Measurements from ENCODE around the gene RAI1.

GRCh38 chr17:17736205-17737183 is 55.2 kb downstream of the RAI1 start:
- TF ChIP-seq CTCF (tag by site-specific recombination; IDR thresholded peaks at IDR 0.05) = no peak
- TF ChIP-seq MEIS1 (CRISPR knock-in tag; IDR thresholded peaks at IDR 0.05; ENCODE audit: borderline replicate concordance) = no peak
- no peak for TF ChIP-seq ZNF10 (tag by site-specific recombination; IDR thresholded peaks at IDR 0.05)
- TF ChIP-seq ZBTB7A (tag by site-specific recombination; IDR thresholded peaks at IDR 0.05; ENCODE audit: low read depth) = no peak
- TF ChIP-seq ZNF558 (tag by site-specific recombination; IDR thresholded peaks at IDR 0.05) = no peak
- TF ChIP-seq ZFP69B (tag by site-specific recombination; IDR thresholded peaks at IDR 0.05) = no peak
- TF ChIP-seq ZNF324 (tag by site-specific recombination; IDR thresholded peaks at IDR 0.05) = no peak
- no peak for TF ChIP-seq ZBTB10 (tag by site-specific recombination; IDR thresholded peaks at IDR 0.05)

Data from HEK293 (cell line).